DND-41 (cell line): Measurements from ENCODE around the gene BFAR.
"Not testable (repeated sequence)": the region's sequence is repeated elsewhere in the genome, so short reads cannot be mapped to it uniquely, and the experiment has no call there.

Source experiments
- ATAC-seq: fragments of 200-7000 bp; cut with Tn5 transposase; 3 replicates; pipeline ENCODE4 v1.9.1; 2021; ENCODE audit warnings: low read depth; ENCODE audit not compliant: insufficient read depth
- DNase-seq: peaks from one replicate; pipeline ENCODE4 v3.0.0-alpha.2; 2020
- H2AFZ ChIP-seq: 2 replicates; pipeline ENCODE4 v1.6.0; 2012; ENCODE audit warnings: low read depth, low read length
- H3K27ac ChIP-seq: 2 replicates; pipeline ENCODE4 v1.5.1; 2012; ENCODE audit warnings: low read length, inconsistent platforms
- H3K27me3 ChIP-seq: fragments of 200-600 bp; sonication (generic); 2 replicates; pipeline ENCODE4 v1.6.0; 2012; ENCODE audit warnings: low read length, mild to moderate bottlenecking, inconsistent platforms; ENCODE audit not compliant: insufficient read depth, poor library complexity
- H3K36me3 ChIP-seq: 2 replicates; pipeline ENCODE4 v1.5.1; 2012; ENCODE audit warnings: low read length, inconsistent platforms; ENCODE audit not compliant: insufficient read depth
- H3K4me1 ChIP-seq: 2 replicates; pipeline ENCODE4 v1.5.1; 2012; ENCODE audit warnings: mild to moderate bottlenecking, low read length; ENCODE audit not compliant: insufficient read depth
- H3K4me2 ChIP-seq: 2 replicates; pipeline ENCODE4 v1.6.0; 2012; ENCODE audit warnings: mild to moderate bottlenecking, moderate library complexity, low read length, inconsistent platforms; ENCODE audit not compliant: insufficient read depth
- H3K4me3 ChIP-seq, 2 experiments: fragments of 200-600 bp in 1 of 2; shearing (Covaris generic) in 1 of 2; 2 replicates each; pipeline ENCODE4 v1.5.1; 2012 to 2016; ENCODE audit warnings: inconsistent platforms in 2 of 2, low read length in 2 of 2, mild to moderate bottlenecking in 2 of 2, low read depth in 1 of 2, moderate library complexity in 1 of 2
- H3K79me2 ChIP-seq: 2 replicates; pipeline ENCODE4 v1.6.0; 2012; ENCODE audit warnings: low read length, inconsistent platforms; ENCODE audit not compliant: insufficient read depth
- H3K9ac ChIP-seq: 2 replicates; pipeline ENCODE4 v1.6.0; 2012; ENCODE audit warnings: low read depth, mild to moderate bottlenecking, inconsistent platforms, low read length, moderate library complexity
- H3K9me3 ChIP-seq: 2 replicates; pipeline ENCODE4 v1.5.1; 2012; ENCODE audit warnings: low read length, moderate library complexity, mild to moderate bottlenecking, inconsistent platforms; ENCODE audit not compliant: insufficient read depth, severe bottlenecking
- H4K20me1 ChIP-seq: 2 replicates; pipeline ENCODE4 v1.6.0; 2012; ENCODE audit warnings: low read length; ENCODE audit not compliant: insufficient read depth
- CTCF ChIP-seq: IDR thresholded peaks from 2 replicates; pipeline ENCODE4 v1.5.1; 2012; ENCODE audit warnings: borderline replicate concordance, low read length, moderate library complexity, mild to moderate bottlenecking; ENCODE audit not compliant: poor library complexity, severe bottlenecking; ENCODE audit errors: extremely low read depth
- EZH2 ChIP-seq: IDR thresholded peaks from 3 replicates; pipeline ENCODE4 v1.6.1; 2012; ENCODE audit warnings: borderline replicate concordance, low read depth, mild to moderate bottlenecking, moderate library complexity, low read length, inconsistent platforms; ENCODE audit not compliant: severe bottlenecking

Gene BFAR

DNA sequence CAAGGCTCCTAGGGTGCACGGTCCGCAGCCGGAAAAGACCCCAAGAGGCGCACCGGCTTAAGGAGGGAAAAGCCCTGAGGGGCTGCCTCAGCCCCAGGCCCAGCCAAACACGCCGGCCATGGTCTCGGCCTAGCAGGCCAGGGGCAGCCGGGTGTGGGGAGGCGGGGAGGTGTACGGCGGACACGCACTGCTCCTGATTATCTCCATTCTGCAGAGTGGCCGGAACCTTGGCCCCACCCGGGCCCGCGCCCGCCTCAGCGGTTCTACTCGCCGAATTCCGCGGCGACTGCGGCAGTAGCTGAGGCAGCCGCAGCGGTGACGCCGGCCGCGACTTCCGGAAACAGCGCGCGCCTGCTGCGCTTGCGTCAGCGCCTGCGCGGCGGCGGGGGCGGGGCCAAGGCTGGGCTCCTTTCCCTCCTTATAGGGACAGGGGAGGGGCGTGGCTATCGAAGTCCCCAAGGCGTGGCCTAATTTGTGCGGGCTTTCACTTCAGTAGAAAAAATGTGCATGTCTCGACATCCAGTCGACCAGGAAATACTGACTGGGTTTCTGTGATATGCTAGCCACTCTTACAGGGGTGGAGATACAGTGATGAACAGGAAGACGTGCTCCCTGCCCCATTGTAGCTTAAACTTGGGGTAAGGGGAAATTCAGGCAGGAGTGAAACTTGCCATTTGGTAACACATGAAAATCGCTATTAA is 2.7 kb upstream of the BFAR start, which contains the start of gene PARN:
Gene PARN (minus strand): TSS at position 342 of the 701 bp plus-strand sequence. CDS start 135 bp downstream, at position 207.
- peaks cover 71% of the 10 kb centered on the region for H3K79me2 ChIP-seq
- peaks cover 64% of the 10 kb centered on the region for H3K4me1 ChIP-seq
- H3K36me3 ChIP-seq = peaks cover 56% of the 10 kb centered on the region
- DNase-seq (peak; percentile 97), ATAC-seq (peak; percentile 58)
- H3K27me3 ChIP-seq = no peaks in the 10 kb centered on the region
- peak within 1 kb of the TSS; percentile 82 for H3K4me2 ChIP-seq
- peaks cover 16% of the 10 kb centered on the region for H4K20me1 ChIP-seq
- peak within 1 kb of the TSS; percentile 96 for H3K27ac ChIP-seq
- H3K4me3 ChIP-seq = peak within 1 kb of the TSS; percentile 80 to 91
- peak within 1 kb of the TSS; percentile 90 for H2AFZ ChIP-seq
- H3K9ac ChIP-seq = peak within 1 kb of the TSS; percentile 95
- TF ChIP-seq EZH2 = no peak
- no peak for TF ChIP-seq CTCF
- H3K9me3 ChIP-seq = no peaks in the 10 kb centered on the region

- H3K4me3 ChIP-seq = peak overlapping the region in 1 of 2 experiments; percentile 91; a peak in 2 of 4 replicates
- peak overlapping the region; percentile 95 for H3K9ac ChIP-seq
- not testable (repeated sequence) for H3K9me3 ChIP-seq, H3K27me3 ChIP-seq, ATAC-seq, DNase-seq
- H3K4me2 ChIP-seq = peak overlapping the region; percentile 82
- peak overlapping the region; percentile 90 for H2AFZ ChIP-seq
- peaks cover 75% of the 10 kb centered on the region for H3K79me2 ChIP-seq
- peaks cover 68% of the 10 kb centered on the region for H3K4me1 ChIP-seq
- peaks cover 53% of the 10 kb centered on the region for H3K36me3 ChIP-seq
- H4K20me1 ChIP-seq = peaks cover 23% of the 10 kb centered on the region
- peak overlapping the region; percentile 96 for H3K27ac ChIP-seq
Measured at GRCh38 chr16:14630620-14631330, 2.0 kb upstream of the BFAR start.

DNA sequence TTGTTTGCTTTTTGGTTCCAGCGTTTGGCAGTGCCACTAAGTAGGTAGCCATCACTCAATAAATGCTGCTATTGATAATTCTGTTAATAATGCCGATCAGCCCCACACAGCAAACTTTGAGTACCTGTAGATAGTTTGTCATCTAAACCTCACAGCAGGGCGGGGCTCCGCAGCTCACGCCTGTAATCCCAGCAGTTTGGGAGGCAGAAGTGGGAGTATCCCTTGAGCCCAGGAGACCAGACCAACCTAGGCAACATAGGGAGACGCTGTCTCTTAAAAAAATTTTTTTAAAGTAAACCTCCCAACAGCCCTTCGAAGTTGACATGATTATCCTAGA is 1.6 kb downstream of the BFAR start:
- peak overlapping the region in 1 of 2 experiments; percentile 89; a peak in 2 of 4 replicates for H3K4me3 ChIP-seq
- no peak for ATAC-seq
- H4K20me1 ChIP-seq = peaks cover 52% of the 10 kb centered on the region
- TF ChIP-seq EZH2 = no peak
- no peak for TF ChIP-seq CTCF
- H2AFZ ChIP-seq = no peak overlapping the region
- peak overlapping the region; percentile 86; the same call in 1 of the 2 replicates for H3K9ac ChIP-seq
- H3K27ac ChIP-seq = no peak overlapping the region
- peak overlapping the region; percentile 66 for H3K4me2 ChIP-seq
- no peaks in the 10 kb centered on the region for H3K9me3 ChIP-seq
- H3K27me3 ChIP-seq = no peaks in the 10 kb centered on the region
- H3K36me3 ChIP-seq = peaks cover 45% of the 10 kb centered on the region
- H3K79me2 ChIP-seq = peaks cover 83% of the 10 kb centered on the region
- no peak for DNase-seq
- peaks cover 42% of the 10 kb centered on the region for H3K4me1 ChIP-seq

GRCh38 chr16:14635395-14636165 is 2.8 kb downstream of the BFAR start:
- peaks cover 89% of the 10 kb centered on the region for H3K79me2 ChIP-seq
- no peak overlapping the region for H3K4me3 ChIP-seq
- ATAC-seq = no peak
- H3K27me3 ChIP-seq = no peaks in the 10 kb centered on the region
- no peak overlapping the region for H3K9ac ChIP-seq
- no peak overlapping the region for H3K27ac ChIP-seq
- no peak for TF ChIP-seq CTCF
- peaks cover 36% of the 10 kb centered on the region for H3K4me1 ChIP-seq
- H3K36me3 ChIP-seq = peaks cover 48% of the 10 kb centered on the region
- H3K9me3 ChIP-seq = no peaks in the 10 kb centered on the region
- peaks cover 64% of the 10 kb centered on the region for H4K20me1 ChIP-seq
- peak overlapping the region; percentile 66; the same call in 1 of the 2 replicates for H3K4me2 ChIP-seq
- no peak for DNase-seq
- no peak overlapping the region for H2AFZ ChIP-seq

- H3K36me3 ChIP-seq = peaks cover 48% of the 10 kb centered on the region
- H4K20me1 ChIP-seq = peaks cover 72% of the 10 kb centered on the region
Measured at GRCh38 chr16:14636179-14636950, 3.6 kb downstream of the BFAR start.

More at GRCh38 chr16:14636179-14636950, 3.6 kb downstream of the BFAR start:
- H3K4me1 ChIP-seq = peaks cover 28% of the 10 kb centered on the region
- H3K9ac ChIP-seq, H3K4me2 ChIP-seq, ATAC-seq, H3K9me3 ChIP-seq, DNase-seq, H3K4me3 ChIP-seq, H2AFZ ChIP-seq, H3K27me3 ChIP-seq, H3K27ac ChIP-seq: not testable (repeated sequence)
- peaks cover 94% of the 10 kb centered on the region for H3K79me2 ChIP-seq
